Keratinocyte (primary cell): ENCODE data around the gene PHACTR2.

Source experiments
- CTCF ChIP-seq, 3 experiments: IDR thresholded peaks in 1 of 3; conservative IDR thresholded peaks in 1 of 3; optimal IDR thresholded peaks in 1 of 3; 2 replicates in 2 of 3; 3 replicates in 1 of 3; pipeline versions ENCODE3 to v1.5.1; 2011; ENCODE audit warnings: low read length in 3 of 3, mild to moderate bottlenecking in 3 of 3, moderate library complexity in 2 of 3, control low read depth in 1 of 3, inconsistent platforms in 1 of 3; ENCODE audit not compliant: insufficient read depth in 2 of 3; ENCODE audit errors: extremely low read depth in 1 of 3
- EZH2 ChIP-seq: IDR thresholded peaks from one replicate; pipeline ENCODE4 v1.6.1; 2012; ENCODE audit warnings: inconsistent platforms, mild to moderate bottlenecking, low read length, moderate library complexity

GRCh38 chr6:143733510-143733909 lies 55.7 kb downstream of the PHACTR2 start:
- TF ChIP-seq CTCF (optimal IDR thresholded peaks at IDR 0.05 in 1 of 3, IDR thresholded peaks at IDR 0.05 in 1 of 3, conservative IDR thresholded peaks at IDR 0.05 in 1 of 3; ENCODE audit: extremely low read depth in 1 of 3, insufficient read depth in 2 of 3, low read length in 3 of 3) (no peak), EZH2 (no peak)
